ENCODE measurements around the gene ALG5.
A peak's percentile ranks its signal among the peaks of the same experiment; 100 is the strongest.

ALG5 gene

GRCh38 chr13:36945078-36945477, 54.1 kb downstream of the ALG5 start:
- in situ Hi-C loops (cut with HindIII; ENCODE audit: low pct_ligation_motif_present, low sequenced_read_pairs), result no loop called here
- Histone ChIP-seq H3K27me3 (replicated peaks) (no peaks in the 10 kb centered on the region), H3K36me3 (replicated peaks) (peaks cover 2% of the 10 kb centered on the region), H3K4me3 (ENCODE audit: low read depth, low read length) (no peak overlapping the region), H3K27ac (no peak overlapping the region)
- TF ChIP-seq CTCF (IDR thresholded peaks at IDR 0.05; ENCODE audit: low read depth, low read length, missing control alignments), result no peak
- no peak for DNase-seq

- no peak for DNase-seq
- in situ Hi-C loops (cut with HindIII; ENCODE audit: low pct_ligation_motif_present, low sequenced_read_pairs), result no loop called here
Observed at GRCh38 chr13:36925603-36926002, 73.5 kb downstream of the ALG5 start.

GRCh38 chr13:36924001-36924400, 75.1 kb downstream of the ALG5 start:
- no peak for DNase-seq
- TF ChIP-seq CTCF (IDR thresholded peaks at IDR 0.05; ENCODE audit: low read depth, low read length, missing control alignments), result no peak
- H3K36me3 ChIP-seq (replicated peaks), result no peaks in the 10 kb centered on the region
- no peak overlapping the region for H3K4me3 ChIP-seq (ENCODE audit: low read depth, low read length)
- H3K27ac ChIP-seq, result no peak overlapping the region
- in situ Hi-C loops (cut with HindIII; ENCODE audit: low pct_ligation_motif_present, low sequenced_read_pairs), result no loop called here
- H3K27me3 ChIP-seq (replicated peaks), result no peaks in the 10 kb centered on the region

More at GRCh38 chr13:36925603-36926002, 73.5 kb downstream of the ALG5 start:
- no peak for TF ChIP-seq CTCF (IDR thresholded peaks at IDR 0.05; ENCODE audit: low read depth, low read length, missing control alignments)
- Histone ChIP-seq H3K36me3 (replicated peaks) (no peaks in the 10 kb centered on the region), H3K27ac (no peak overlapping the region), H3K4me3 (ENCODE audit: low read depth, low read length) (no peak overlapping the region), H3K27me3 (replicated peaks) (no peaks in the 10 kb centered on the region)

DNA sequence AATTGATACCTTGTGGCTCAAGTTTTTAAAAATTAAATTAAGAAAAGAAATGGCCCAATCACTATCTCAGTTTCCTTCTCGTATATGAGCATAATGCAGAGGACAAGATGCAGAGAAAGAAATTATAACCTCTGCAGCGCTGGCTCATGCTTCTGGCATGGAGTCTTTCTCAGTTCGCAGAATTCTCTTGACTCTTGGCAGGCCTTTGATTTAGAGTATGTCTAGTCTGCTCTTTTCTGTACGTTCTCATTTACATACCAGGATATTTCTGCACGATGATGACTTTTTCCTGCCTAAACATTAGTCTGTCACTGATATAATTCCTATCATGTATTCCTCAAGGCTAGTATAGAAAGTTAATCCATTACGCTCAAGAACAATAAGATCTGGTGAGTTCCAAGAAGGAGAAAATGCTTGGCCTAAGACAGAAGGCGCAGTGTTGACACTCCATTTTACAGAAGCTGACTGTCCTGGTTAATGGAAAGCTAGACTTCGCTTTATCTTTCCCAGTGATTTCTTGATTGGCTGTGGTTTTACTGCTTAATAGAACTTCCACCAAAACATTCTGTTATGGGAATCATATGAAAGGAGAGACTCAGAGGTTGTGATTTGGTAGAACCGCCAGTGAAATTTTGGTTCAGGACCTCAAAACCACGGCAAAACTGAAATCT, 77.4 kb downstream of the ALG5 start:
- in situ Hi-C loops (cut with HindIII; ENCODE audit: low pct_ligation_motif_present, low sequenced_read_pairs), result no loop called here
- DNase-seq, result no peak
- no peak overlapping the region for H3K27ac ChIP-seq
- no peak for TF ChIP-seq CTCF (IDR thresholded peaks at IDR 0.05; ENCODE audit: low read depth, low read length, missing control alignments)
- no peaks in the 10 kb centered on the region for H3K36me3 ChIP-seq (replicated peaks)
- no peaks in the 10 kb centered on the region for H3K27me3 ChIP-seq (replicated peaks)
- H3K4me3 ChIP-seq (ENCODE audit: low read depth, low read length), result no peak overlapping the region

GRCh38 chr13:36920616-36921185, 78.4 kb downstream of the ALG5 start:
- H3K27ac ChIP-seq, result no peak overlapping the region

More at GRCh38 chr13:36920616-36921185, 78.4 kb downstream of the ALG5 start:
- Histone ChIP-seq H3K27me3 (replicated peaks) (no peaks in the 10 kb centered on the region), H3K36me3 (replicated peaks) (no peaks in the 10 kb centered on the region), H3K4me3 (ENCODE audit: low read depth, low read length) (peak overlapping the region; percentile 69)
- in situ Hi-C loops (cut with HindIII; ENCODE audit: low pct_ligation_motif_present, low sequenced_read_pairs), result no loop called here
- DNase-seq, result no peak
- no peak for TF ChIP-seq CTCF (IDR thresholded peaks at IDR 0.05; ENCODE audit: low read depth, low read length, missing control alignments)
